ENCODE results near the gene METTL22. TPM values are rescaled to one million over a fixed set of nuclear protein-coding genes. Genes with fewer than 3 reads are reported as not detected.

The METTL22 gene
- total and polyA plus RNA-seq, 12 donors: 8.4 to 67.1 (median 25.3) TPM

- no peak for TF ChIP-seq CTCF (IDR thresholded peaks at IDR 0.05)
- TF ChIP-seq POLR2A (IDR thresholded peaks at IDR 0.05): no peak
- Histone ChIP-seq H3K27me3 (peaks cover 14% of the 10 kb centered on the region), H3K36me3 (replicated peaks in 1 of 2) (no peaks in the 10 kb centered on the region), H3K4me1 (replicated peaks in 1 of 2) (peaks cover 4 to 7% of the 10 kb centered on the region in 2 donors), H3K4me3 (no peak overlapping the region), H3K9me3 (replicated peaks in 1 of 3) (no peaks in the 10 kb centered on the region), H3K27ac (no peak overlapping the region)
- intact Hi-C loops (cut with DNase I): no loop called here
- 69 to 88% (median 84%) methylated on average over 2 of the region's 2 CpGs for WGBS, 4 donors
- no peak for DNase-seq
Measured at GRCh38 chr16:8585041-8585440, 36.5 kb upstream of the METTL22 start.

- WGBS, 4 donors: 67 to 82% (median 72%) methylated on average over 3 of the region's 3 CpGs
- Histone ChIP-seq H3K27me3 (peaks cover 21% of the 10 kb centered on the region), H3K27ac (no peak overlapping the region), H3K4me3 (no peak overlapping the region), H3K36me3 (replicated peaks in 1 of 2) (no peaks in the 10 kb centered on the region), H3K9me3 (replicated peaks in 1 of 3) (no peaks in the 10 kb centered on the region), H3K4me1 (replicated peaks in 1 of 2) (peaks cover 4 to 7% of the 10 kb centered on the region in 2 donors)
- DNase-seq: no peak
- intact Hi-C loops (cut with DNase I): no loop called here
- TF ChIP-seq CTCF (IDR thresholded peaks at IDR 0.05) (no peak), POLR2A (IDR thresholded peaks at IDR 0.05) (no peak)
Measured at GRCh38 chr16:8585857-8586256, 35.6 kb upstream of the METTL22 start.

GRCh38 chr16:8587065-8587464, 34.4 kb upstream of the METTL22 start:
- peaks cover 24% of the 10 kb centered on the region for H3K27me3 ChIP-seq

GRCh38 chr16:8588682-8589056, 32.8 kb upstream of the METTL22 start:
- TF ChIP-seq CTCF (IDR thresholded peaks at IDR 0.05): no peak
- no peak for TF ChIP-seq POLR2A (IDR thresholded peaks at IDR 0.05)
- H3K4me1 ChIP-seq (replicated peaks in 1 of 2): peaks cover 4 to 7% of the 10 kb centered on the region in 2 donors
- H3K27me3 ChIP-seq: peaks cover 24% of the 10 kb centered on the region
- 10 to 20% (median 13%) methylated on average over 8 to 9 of the region's 9 CpGs for WGBS, 4 donors
- DNase-seq: no peak
- no peak overlapping the region for H3K27ac ChIP-seq
- H3K9me3 ChIP-seq (replicated peaks in 1 of 3): no peaks in the 10 kb centered on the region
- H3K36me3 ChIP-seq (replicated peaks in 1 of 2): no peaks in the 10 kb centered on the region
- no peak overlapping the region for H3K4me3 ChIP-seq
- intact Hi-C loops (cut with DNase I): no loop called here

More at GRCh38 chr16:8587065-8587464, 34.4 kb upstream of the METTL22 start:
- intact Hi-C loops (cut with DNase I): no loop called here
- DNase-seq: no peak
- TF ChIP-seq CTCF (IDR thresholded peaks at IDR 0.05): no peak
- no peak for TF ChIP-seq POLR2A (IDR thresholded peaks at IDR 0.05)
- Histone ChIP-seq H3K27ac (no peak overlapping the region), H3K4me1 (replicated peaks in 1 of 2) (peaks cover 4 to 7% of the 10 kb centered on the region in 2 donors), H3K36me3 (replicated peaks in 1 of 2) (no peaks in the 10 kb centered on the region), H3K9me3 (replicated peaks in 1 of 3) (no peaks in the 10 kb centered on the region), H3K4me3 (no peak overlapping the region)

All from adrenal gland (tissue), 12 donors.